Measurements from ENCODE around the gene ENTR1. TPM values are rescaled to one million over a fixed set of nuclear protein-coding genes. Genes with fewer than 3 reads are reported as not detected.

Gene ENTR1
- total RNA-seq, 1 experiment from 2014 or later: 90.8 TPM

- intact Hi-C loops (cut with micrococcal nuclease; ENCODE audit: unreplicated experiment) (no loop called here), in situ Hi-C loops (cut with HindIII; ENCODE audit: low pct_unique_long_range_greater_than_20kb, low sequenced_read_pairs) (no loop called here)
- TF ChIP-seq SIN3A (IDR thresholded peaks at IDR 0.05; ENCODE audit: borderline replicate concordance, insufficient read depth, low read depth, low read length) (no peak), POLR2AphosphoS5 (IDR thresholded peaks at IDR 0.05; ENCODE audit: low read depth, low read length) (no peak), REST (IDR thresholded peaks at IDR 0.05; ENCODE audit: insufficient read depth in 1 of 2, low read depth in 2 of 2, low read length in 1 of 2) (no peak), CTCF (IDR thresholded peaks at IDR 0.05) (no peak), TCF7L2 (IDR thresholded peaks at IDR 0.05; ENCODE audit: low read depth, low read length) (no peak)
- ChIA-PET POLR2A (no interaction called here), CTCF (no interaction called here)
- no peaks in the 10 kb centered on the region for H3K4me1 ChIP-seq (ENCODE audit: control insufficient read depth, insufficient read depth, low read length)
- no peak overlapping the region for H3K27ac ChIP-seq (ENCODE audit: low read length)
- no peak overlapping the region for H3K4me3 ChIP-seq (ENCODE audit: low read depth in 2 of 2, low read length in 2 of 2)
- ATAC-seq (0 out of 2 replicates have a peak, but pooled peaks have one; percentile 36), DNase-seq (ENCODE audit: low read depth, low spot score) (no peak)
- no peaks in the 10 kb centered on the region for H3K27me3 ChIP-seq (ENCODE audit: control insufficient read depth, insufficient read depth, low read length)
- no peaks in the 10 kb centered on the region for H3K36me3 ChIP-seq (ENCODE audit: control insufficient read depth, insufficient read depth, low read length)
- no peaks in the 10 kb centered on the region for H3K9me3 ChIP-seq (ENCODE audit: control insufficient read depth, insufficient read depth, low read depth, low read length)
- BruUV-seq (replicated peaks): no TSS peak
These were observed 27.0 kb downstream of the ENTR1 start for GRCh38 chr9:136383436-136383835.

GRCh38 chr9:136381966-136382513 lies 28.4 kb downstream of the ENTR1 start:
- H3K36me3 ChIP-seq (ENCODE audit: control insufficient read depth, insufficient read depth, low read length): no peaks in the 10 kb centered on the region
- ChIA-PET CTCF (no interaction called here), POLR2A (no interaction called here)
- DNase-seq (ENCODE audit: low read depth, low spot score) (no peak), ATAC-seq (no peak)
- no peaks in the 10 kb centered on the region for H3K9me3 ChIP-seq (ENCODE audit: control insufficient read depth, insufficient read depth, low read depth, low read length)
- in situ Hi-C loops (cut with HindIII; ENCODE audit: low pct_unique_long_range_greater_than_20kb, low sequenced_read_pairs) (no loop called here), intact Hi-C loops (cut with micrococcal nuclease; ENCODE audit: unreplicated experiment) (no loop called here)
- no peak for TF ChIP-seq REST (IDR thresholded peaks at IDR 0.05; ENCODE audit: insufficient read depth in 1 of 2, low read depth in 2 of 2, low read length in 1 of 2)
- TF ChIP-seq TCF7L2 (IDR thresholded peaks at IDR 0.05; ENCODE audit: low read depth, low read length): no peak
- TF ChIP-seq CTCF (IDR thresholded peaks at IDR 0.05): no peak
- TF ChIP-seq POLR2AphosphoS5 (IDR thresholded peaks at IDR 0.05; ENCODE audit: low read depth, low read length): no peak
- no peak for TF ChIP-seq SIN3A (IDR thresholded peaks at IDR 0.05; ENCODE audit: borderline replicate concordance, insufficient read depth, low read depth, low read length)
- no peaks in the 10 kb centered on the region for H3K4me1 ChIP-seq (ENCODE audit: control insufficient read depth, insufficient read depth, low read length)
- H3K4me3 ChIP-seq (ENCODE audit: low read depth in 2 of 2, low read length in 2 of 2): no peak overlapping the region
- no peak overlapping the region for H3K27ac ChIP-seq (ENCODE audit: low read length)
- no peaks in the 10 kb centered on the region for H3K27me3 ChIP-seq (ENCODE audit: control insufficient read depth, insufficient read depth, low read length)
- BruUV-seq (replicated peaks): no TSS peak
